ENCODE data around the gene PAQR8. TPM values are rescaled to one million over a fixed set of nuclear protein-coding genes. Genes with fewer than 3 reads are reported as not detected.

PAQR8 gene
- total RNA-seq, 1 experiment from 2014 or later, result 3.0 TPM

DNA sequence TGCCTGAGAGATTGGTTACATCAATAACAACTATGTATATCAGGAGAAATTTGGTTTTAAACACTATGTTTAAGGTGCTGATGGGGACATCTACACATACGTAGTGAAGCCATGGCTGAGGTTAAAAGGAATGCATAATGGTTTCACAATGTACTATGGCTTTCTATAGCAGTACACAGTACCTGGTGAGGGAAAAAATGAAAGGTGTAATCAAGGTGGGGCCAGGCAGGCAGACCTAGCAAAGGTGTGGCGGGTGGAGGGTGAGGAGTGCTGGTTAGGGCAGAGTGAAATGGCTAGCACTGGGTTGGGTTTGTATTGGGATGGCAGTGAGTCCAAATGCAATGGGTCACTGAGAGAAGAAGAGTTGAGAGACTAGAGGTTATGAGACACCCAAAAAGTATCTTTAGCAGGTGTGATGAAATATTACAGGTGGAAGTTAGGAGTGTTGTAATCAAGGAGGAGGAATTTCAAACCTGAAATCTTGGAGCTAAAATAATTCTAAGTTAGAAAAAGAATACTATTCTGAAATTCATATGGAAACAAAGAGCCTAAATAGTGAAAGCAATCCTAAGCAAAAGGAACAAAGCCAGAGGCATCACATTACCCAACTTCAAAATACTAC, 22.3 kb downstream of the PAQR8 start:
- H3K27me3 Mint-ChIP-seq (ENCODE audit: low read depth), result no peaks in the 10 kb centered on the region
- Histone ChIP-seq H3K23ac (ENCODE audit: insufficient read length, low read depth, low read length) (no peak overlapping the region), H3K14ac (ENCODE audit: insufficient read depth, low read length) (no peak overlapping the region), H3K56ac (ENCODE audit: insufficient read length, low read depth, low read length) (no peak overlapping the region), H2AFZ (ENCODE audit: low read length) (no peak overlapping the region), H2BK120ac (ENCODE audit: low read depth, low read length, poor library complexity, severe bottlenecking) (no peak overlapping the region), H2BK12ac (ENCODE audit: insufficient read length, low read depth, low read length) (no peak overlapping the region), H3K27me3 (ENCODE audit: insufficient read depth, low read length) (no peaks in the 10 kb centered on the region), H3K79me2 (ENCODE audit: insufficient read depth, low read length) (no peaks in the 10 kb centered on the region), H2AK5ac (ENCODE audit: insufficient read length, low read length) (no peak overlapping the region), H3T11ph (ENCODE audit: low read length) (no peak overlapping the region), H4K91ac (ENCODE audit: insufficient read length, low read depth, low read length) (no peak overlapping the region), H2BK15ac (ENCODE audit: low read depth, low read length) (no peak overlapping the region), H3K4me2 (ENCODE audit: insufficient read depth, insufficient read length, low read length) (no peak overlapping the region), H3K4ac (ENCODE audit: low read depth, low read length) (no peak overlapping the region), H3K23me2 (ENCODE audit: insufficient read length, low read depth, low read length, poor library complexity, severe bottlenecking) (no peaks in the 10 kb centered on the region), H4K20me1 (ENCODE audit: control insufficient read depth, insufficient read depth, insufficient read length) (no peaks in the 10 kb centered on the region), H3K79me1 (ENCODE audit: insufficient read depth, low read depth, low read length, poor library complexity, severe bottlenecking) (no peaks in the 10 kb centered on the region), H2BK5ac (ENCODE audit: insufficient read length, low read length) (no peak overlapping the region), H4K8ac (replicated peaks; ENCODE audit: insufficient read length, low read depth, low read length) (no peak overlapping the region), H3K18ac (ENCODE audit: insufficient read length, low read depth, low read length) (no peak overlapping the region), H4K5ac (ENCODE audit: insufficient read length, low read depth, low read length) (no peak overlapping the region), H3K9ac (ENCODE audit: extremely low read depth, insufficient read length, low read length) (no peak overlapping the region), H3K27ac (ENCODE audit: insufficient read length, low read depth, low read length) (no peak overlapping the region), H2BK20ac (ENCODE audit: low read depth, low read length, poor library complexity, severe bottlenecking) (no peak overlapping the region), H3K9me3 (ENCODE audit: control insufficient read depth, low read depth, low read length) (peaks cover 8% of the 10 kb centered on the region), H3K4me1 (ENCODE audit: insufficient read depth, low read length) (no peaks in the 10 kb centered on the region)
- H3K9me3 Mint-ChIP-seq, result peaks cover 8 to 23% of the 10 kb centered on the region in 2 experiments; a peak in 4 of 5 replicates
- DNase-seq, result no peak
- no CpG with 5 or more reads among the region's 2 CpGs for WGBS (ENCODE audit: extremely low coverage, insufficient read length, low lambda C conversion rate)
- peaks cover 3 to 17% (median 8%) of the 10 kb centered on the region in 3 experiments; a peak in 6 of 7 replicates for H3K36me3 Mint-ChIP-seq (ENCODE audit: insufficient read depth in 1 of 3, low read depth in 3 of 3)
- H3K4me3 Mint-ChIP-seq, result no peak overlapping the region
- TF ChIP-seq, protein P1, sequence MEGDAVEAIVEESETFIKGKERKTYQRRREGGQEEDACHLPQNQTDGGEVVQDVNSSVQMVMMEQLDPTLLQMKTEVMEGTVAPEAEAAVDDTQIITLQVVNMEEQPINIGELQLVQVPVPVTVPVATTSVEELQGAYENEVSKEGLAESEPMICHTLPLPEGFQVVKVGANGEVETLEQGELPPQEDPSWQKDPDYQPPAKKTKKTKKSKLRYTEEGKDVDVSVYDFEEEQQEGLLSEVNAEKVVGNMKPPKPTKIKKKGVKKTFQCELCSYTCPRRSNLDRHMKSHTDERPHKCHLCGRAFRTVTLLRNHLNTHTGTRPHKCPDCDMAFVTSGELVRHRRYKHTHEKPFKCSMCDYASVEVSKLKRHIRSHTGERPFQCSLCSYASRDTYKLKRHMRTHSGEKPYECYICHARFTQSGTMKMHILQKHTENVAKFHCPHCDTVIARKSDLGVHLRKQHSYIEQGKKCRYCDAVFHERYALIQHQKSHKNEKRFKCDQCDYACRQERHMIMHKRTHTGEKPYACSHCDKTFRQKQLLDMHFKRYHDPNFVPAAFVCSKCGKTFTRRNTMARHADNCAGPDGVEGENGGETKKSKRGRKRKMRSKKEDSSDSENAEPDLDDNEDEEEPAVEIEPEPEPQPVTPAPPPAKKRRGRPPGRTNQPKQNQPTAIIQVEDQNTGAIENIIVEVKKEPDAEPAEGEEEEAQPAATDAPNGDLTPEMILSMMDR (conservative IDR thresholded peaks at IDR 0.05), result no peak
- no peaks in the 10 kb centered on the region for H3K4me1 Mint-ChIP-seq
- no peak overlapping the region for H3K27ac Mint-ChIP-seq

Data from H9 (cell line).